A549 (cell line): ENCODE measurements around the gene KLHDC7B. TPM values are rescaled to one million over a fixed set of nuclear protein-coding genes. Genes with fewer than 3 reads are reported as not detected.

Experiments
- ATAC-seq, 2 experiments: fragments of 200-7000 bp in 1 of 2; fragments of >200 bp in 1 of 2; cut with Nextera tagmentation in 1 of 2; cut with Tn5 transposase in 1 of 2; 3 replicates each; pipeline versions ENCODE4 v1.8.0 to v1.9.1; 2018 to 2020; ENCODE audit warnings: mild to moderate bottlenecking in 1 of 2, moderate library complexity in 1 of 2
- CTCF ChIA-PET: fragments of 300-600 bp; sonication (Branson Sonifier 250); formaldehyde crosslinking; extraction: SDS; loops from one replicate; lab custom pipeline; 2021; ENCODE audit warnings: antibody characterized with exemption, inconsistent platforms; lab: Yijun Ruan, JAX
- POLR2A ChIA-PET: fragments of 350-600 bp; formaldehyde crosslinking; extraction: SDS; loops from one replicate; lab custom pipeline; 2021; ENCODE audit warnings: antibody characterized with exemption, inconsistent platforms; lab: Yijun Ruan, JAX
- DNase-seq, 2 experiments: peaks; one replicate each; pipeline versions ENCODE4 v3.0.0 to v3.0.0-alpha.2; 2011 to 2016; ENCODE audit warnings: low read depth in 1 of 2, low spot score in 1 of 2
- FAIRE-seq: peaks from 2 replicates; lab custom pipeline; 2011; peaks lifted over from hg19 to GRCh38; lab: Jason Lieb, UNC
- H3K27ac ChIP-seq, 2 experiments: fragments of >200 bp; sonication (Bioruptor Twin); formaldehyde crosslinking; 3 replicates each; pipeline ENCODE4 v1.5.1; 2016 to 2017
- H3K4me1 ChIP-seq: fragments of >200 bp; sonication (Bioruptor Twin); formaldehyde crosslinking; 3 replicates; pipeline ENCODE4 v1.6.1; 2016
- H3K4me2 ChIP-seq: fragments of >200 bp; sonication (Bioruptor Twin); formaldehyde crosslinking; 3 replicates; pipeline ENCODE4 v1.6.1; 2016
- H3K4me3 ChIP-seq: fragments of >200 bp; sonication (Bioruptor Twin); formaldehyde crosslinking; 3 replicates; pipeline ENCODE4 v1.5.1; 2016
- H3K9me3 ChIP-seq: fragments of >200 bp; sonication (Bioruptor Twin); formaldehyde crosslinking; 3 replicates; pipeline ENCODE4 v1.6.1; 2016
- BCL3 ChIP-seq: fragments of >200 bp; sonication (Bioruptor Twin); formaldehyde crosslinking; IDR thresholded peaks from 3 replicates; pipeline ENCODE4 v1.6.1; 2016
- BHLHE40 ChIP-seq: IDR thresholded peaks from 2 replicates; pipeline ENCODE4 v1.6.1; 2012; ENCODE audit warnings: low read depth, low read length, inconsistent platforms
- CBX8 ChIP-seq: fragments of 200-600 bp; sonication (generic); IDR thresholded peaks from 2 replicates; pipeline ENCODE4 v1.6.1; 2016
- CTCF ChIP-seq: fragments of >200 bp; sonication (Bioruptor Twin); formaldehyde crosslinking; IDR thresholded peaks from 3 replicates; pipeline ENCODE4 v1.5.1; 2016
- ESRRA ChIP-seq: fragments of 150-350 bp; IDR thresholded peaks from 2 replicates; pipeline ENCODE4 v1.6.1; 2014; ENCODE audit warnings: mild to moderate bottlenecking, low read length, borderline replicate concordance
- HDAC2 ChIP-seq: fragments of 200-600 bp; sonication (generic); IDR thresholded peaks from 2 replicates; pipeline ENCODE4 v1.6.1; 2016
- HOXB13 ChIP-seq: fragments of 250-450 bp; sonication (Bioruptor Pico); IDR thresholded peaks from 2 replicates; pipeline ENCODE4 v1.5.0; 2020; ENCODE audit warnings: low read depth, mild to moderate bottlenecking, moderate library complexity
- HOXB5 ChIP-seq: fragments of 250-450 bp; sonication (Bioruptor Pico); IDR thresholded peaks from 2 replicates; pipeline ENCODE4 v1.5.0; 2020; ENCODE audit warnings: mild to moderate bottlenecking, moderate library complexity
- JUN ChIP-seq, 2 experiments: fragments of >200 bp; sonication (Bioruptor Twin); formaldehyde crosslinking; IDR thresholded peaks; 2 replicates in 1 of 2; 3 replicates in 1 of 2; pipeline ENCODE4 v1.6.1; 2016 to 2017
- KDM1A ChIP-seq: fragments of 200-600 bp; sonication (generic); IDR thresholded peaks from 2 replicates; pipeline ENCODE4 v1.6.1; 2016; ENCODE audit warnings: low read depth, mild to moderate bottlenecking
- NFE2L2 ChIP-seq: fragments of 150-350 bp; conservative IDR thresholded peaks from 2 replicates; pipeline ENCODE4 v1.6.1; 2014; ENCODE audit warnings: low read length
- NPAS2 ChIP-seq: fragments of 250-450 bp; sonication (Bioruptor Pico); IDR thresholded peaks from 2 replicates; pipeline ENCODE4 v1.8.0; 2022; ENCODE audit warnings: mild to moderate bottlenecking, moderate library complexity, borderline replicate concordance
- PBX3 ChIP-seq: IDR thresholded peaks from 2 replicates; pipeline ENCODE4 v1.6.1; 2012
- RAD21 ChIP-seq, 2 experiments: fragments of >200 bp in 1 of 2; sonication (Bioruptor Twin) in 1 of 2; formaldehyde crosslinking in 1 of 2; IDR thresholded peaks in 1 of 2; conservative IDR thresholded peaks in 1 of 2; 2 replicates in 1 of 2; 3 replicates in 1 of 2; pipeline ENCODE4 v1.6.1; 2012 to 2018; ENCODE audit warnings: inconsistent platforms in 1 of 2
- RFX5 ChIP-seq: fragments of 450-650 bp; IDR thresholded peaks from 2 replicates; pipeline ENCODE4 v1.7.1; 2014; ENCODE audit warnings: antibody characterized with exemption, mild to moderate bottlenecking, moderate library complexity
- RNF2 ChIP-seq: fragments of 200-600 bp; sonication (generic); IDR thresholded peaks from 2 replicates; pipeline ENCODE4 v1.6.1; 2016; ENCODE audit warnings: low read depth, mild to moderate bottlenecking, antibody characterized with exemption, moderate library complexity, borderline replicate concordance
- USF2 ChIP-seq: fragments of 450-650 bp; IDR thresholded peaks from 2 replicates; pipeline ENCODE4 v1.6.1; 2014; ENCODE audit warnings: antibody characterized with exemption
- WGBS: methylation state at CpG from one replicate; pipeline ENCODE4 v1.1.6; 2017; ENCODE audit errors: missing lambda C conversion rate; 5-methylcytosine and 5-hydroxymethylcytosine counted together
- polyA plus RNA-seq, 4 experiments: library from polyadenylated mRNA; depleted of rRNA in 3 of 4; stranded (reverse); fragments of >200 nt; fragmentation: RNase III in 1 of 4; extraction: RNeasy Plus Mini Kit Qiagen cat#74134 plus additional on column Dnase treatment in 1 of 4; gene quantifications; 2 replicates in 3 of 4; 3 replicates in 1 of 4; pipeline ENCODE4 v1.2.3, GENCODE V29; 2011 to 2017

Gene KLHDC7B
- polyA plus RNA-seq, 2 of the 4 experiments (the other 2 are of a cell fraction): 0.09 TPM; not detected in 1

- H3K4me2 ChIP-seq: no peak overlapping the region
- ATAC-seq (no peak), DNase-seq (no peak), FAIRE-seq (no peak)
- TF ChIP-seq HOXB5 (CRISPR knock-in tag): no peak
- no peak for TF ChIP-seq CTCF
- no peak for TF ChIP-seq USF2
- TF ChIP-seq RNF2: no peak
- no peak for TF ChIP-seq CBX8
- no peak for TF ChIP-seq HOXB13 (CRISPR knock-in tag)
- TF ChIP-seq RAD21 (conservative IDR thresholded peaks at IDR 0.05 in 1 of 2, IDR thresholded peaks at IDR 0.05 in 1 of 2): no peak
- TF ChIP-seq BCL3: no peak
- POLR2A ChIA-PET: no interaction called here
- no peak overlapping the region for H3K27ac ChIP-seq
- WGBS: 56% methylated on average over 3 of the region's 3 CpGs
- H3K4me3 ChIP-seq: no peak overlapping the region
- H3K4me1 ChIP-seq: no peaks in the 10 kb centered on the region
- CTCF ChIA-PET: no interaction called here
- H3K9me3 ChIP-seq: no peaks in the 10 kb centered on the region
These were observed 49.5 kb downstream of the KLHDC7B start for GRCh38 chr22:50595189-50595588.

- Histone ChIP-seq H3K27ac (no peak overlapping the region), H3K4me1 (peaks cover 4% of the 10 kb centered on the region; the same call in 1 of the 3 replicates)
- no peak for DNase-seq
- TF ChIP-seq JUN (IDR thresholded peaks at IDR 0.05) (no peak), BCL3 (no peak), RNF2 (no peak), KDM1A (no peak), BHLHE40 (no peak), RFX5 (no peak), HDAC2 (no peak), NPAS2 (CRISPR knock-in tag) (no peak), PBX3 (no peak), HOXB5 (CRISPR knock-in tag) (no peak), NFE2L2 (no peak), ESRRA (no peak)
- TF ChIP-seq, all 56 proteins: peak for 0
- Histone ChIP-seq H3K4me2 (no peak overlapping the region), H3K9me3 (no peaks in the 10 kb centered on the region), H3K4me3 (no peak overlapping the region)
- FAIRE-seq (no peak), ATAC-seq (no peak)
- ChIA-PET CTCF (interaction anchor here (2.4 kb wide), 1 partner anchor 23 kb away, joined by 10 read pairs; no protein-coding TSS in a partner anchor), POLR2A (no interaction called here)
- 46% methylated on average over 5 of the region's 5 CpGs for WGBS
These were observed 51.4 kb downstream of the KLHDC7B start for GRCh38 chr22:50597097-50597496.
